ENCODE data around the gene NCR3LG1.

The NCR3LG1 gene

GRCh38 chr11:17351510-17352176 lies at the start of gene NCR3LG1:
NCR3LG1 (plus strand) TSS chr11:17351800; CDS start chr11:17351970, 170 bp downstream.
- peak; percentile 74 for DNase-seq

GRCh38 chr11:17313349-17314231 lies 38.0 kb upstream of the NCR3LG1 start:
- DNase-seq = no peak

- DNase-seq = no peak
Measured at GRCh38 chr11:17314232-17314547, 37.4 kb upstream of the NCR3LG1 start.

GRCh38 chr11:17314904-17315426 lies 36.6 kb upstream of the NCR3LG1 start:
- no peak for DNase-seq

DNA sequence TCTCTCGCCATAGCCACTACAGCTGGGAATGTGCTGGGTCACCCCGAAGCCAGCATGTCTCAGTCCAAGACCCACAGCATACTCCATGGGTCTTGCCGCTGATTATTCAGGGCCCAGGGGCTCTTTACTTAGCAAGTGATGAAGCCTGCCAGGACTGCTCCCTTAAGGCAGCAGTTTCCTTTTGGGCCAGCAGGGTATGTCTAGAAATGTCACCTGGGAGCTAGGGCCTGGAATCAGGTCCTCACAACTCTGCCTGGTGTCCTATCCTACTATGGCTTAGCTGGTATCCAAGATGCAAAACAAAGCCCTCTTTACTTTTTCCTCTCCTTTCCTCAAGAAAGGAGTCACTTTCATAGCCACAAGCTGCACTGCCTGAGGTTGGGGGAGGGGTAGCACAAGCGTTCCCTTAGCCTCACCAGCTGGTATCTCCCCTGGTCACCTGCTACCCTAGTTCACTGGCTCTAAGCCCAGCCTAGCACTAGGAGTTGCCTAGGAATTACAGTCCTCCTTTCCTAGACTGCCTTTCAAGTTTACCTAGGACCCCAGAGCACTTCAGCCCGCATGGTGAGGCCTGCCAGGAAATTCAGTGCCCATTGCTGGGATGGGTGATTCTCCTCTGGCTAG lies 22.6 kb upstream of the NCR3LG1 start:
- DNase-seq = no peak

- DNase-seq = no peak
Measured at GRCh38 chr11:17331669-17332068, 19.9 kb upstream of the NCR3LG1 start.

GRCh38 chr11:17333799-17334586 lies 17.6 kb upstream of the NCR3LG1 start:
- no peak for DNase-seq

- DNase-seq = no peak
Measured at GRCh38 chr11:17343257-17343656, 8.3 kb upstream of the NCR3LG1 start.

- DNase-seq = no peak
Measured at GRCh38 chr11:17343907-17344306, 7.7 kb upstream of the NCR3LG1 start.

GRCh38 chr11:17347676-17348075 lies 3.9 kb upstream of the NCR3LG1 start:
- DNase-seq = no peak

GRCh38 chr11:17350455-17351171 lies 987 bp upstream of the NCR3LG1 start:
- DNase-seq = no peak

DNA sequence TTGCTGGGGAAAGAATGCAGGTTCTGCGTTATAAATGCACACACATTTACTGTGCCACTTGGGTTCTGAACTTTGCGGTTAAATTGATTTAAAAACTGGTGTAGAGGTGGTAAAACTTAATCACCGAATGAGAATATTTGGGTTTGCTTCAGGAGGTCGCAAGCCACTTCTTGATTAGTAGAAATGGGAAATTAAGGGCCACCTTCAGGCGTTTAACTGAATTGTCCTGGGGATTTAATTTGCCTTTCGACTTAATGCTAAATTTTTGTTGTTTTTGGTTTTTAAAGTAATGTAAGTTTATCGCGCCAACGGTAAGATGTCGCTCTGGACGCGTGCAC lies 459 bp upstream of the NCR3LG1 start:
- no peak for DNase-seq

GRCh38 chr11:17352950-17353820 lies 1.6 kb downstream of the NCR3LG1 start:
- DNase-seq = peak; percentile 41

- no peak for DNase-seq
Measured at GRCh38 chr11:17353821-17354600, 2.4 kb downstream of the NCR3LG1 start.

GRCh38 chr11:17354601-17354991 lies 3.0 kb downstream of the NCR3LG1 start:
- DNase-seq = peak; percentile 51

- no peak for DNase-seq
Measured at GRCh38 chr11:17366495-17366894, 14.9 kb downstream of the NCR3LG1 start.

DNA sequence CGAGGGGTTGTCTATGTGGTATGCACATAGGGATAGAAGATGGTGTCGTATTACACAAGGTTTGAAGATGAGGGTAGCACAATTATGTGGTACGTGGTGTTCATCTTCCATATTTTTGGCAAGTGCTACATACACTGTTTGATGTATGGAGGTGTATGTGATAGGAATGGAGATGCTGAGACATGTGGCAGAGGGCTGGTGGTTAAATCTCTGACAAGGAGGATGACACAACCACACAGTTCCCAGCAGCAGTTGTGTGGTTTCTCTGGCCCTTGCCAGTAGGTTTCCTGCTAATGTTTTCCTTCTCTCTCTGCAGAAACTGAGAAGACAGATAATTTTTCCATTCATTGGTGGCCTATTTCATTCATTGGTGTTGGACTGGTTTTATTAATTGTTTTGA lies 17.0 kb downstream of the NCR3LG1 start:
- DNase-seq = no peak

- no peak for DNase-seq
Measured at GRCh38 chr11:17369094-17369493, 17.5 kb downstream of the NCR3LG1 start.

GRCh38 chr11:17369684-17370243 lies 18.2 kb downstream of the NCR3LG1 start:
- no peak for DNase-seq

- no peak for DNase-seq
Measured at GRCh38 chr11:17371614-17372013, 20.0 kb downstream of the NCR3LG1 start.

All from CD4-positive, alpha-beta T cell treated with Interferon gamma for 1 hour (primary cell).